CD4-positive, alpha-beta T cell treated with Interleukin-10 for 1 hour (primary cell): ENCODE measurements around the gene STEAP2.

Source experiments
- DNase-seq: peaks from one replicate; pipeline ENCODE4 v3.0.0-alpha.2; 2020

Gene STEAP2

DNA sequence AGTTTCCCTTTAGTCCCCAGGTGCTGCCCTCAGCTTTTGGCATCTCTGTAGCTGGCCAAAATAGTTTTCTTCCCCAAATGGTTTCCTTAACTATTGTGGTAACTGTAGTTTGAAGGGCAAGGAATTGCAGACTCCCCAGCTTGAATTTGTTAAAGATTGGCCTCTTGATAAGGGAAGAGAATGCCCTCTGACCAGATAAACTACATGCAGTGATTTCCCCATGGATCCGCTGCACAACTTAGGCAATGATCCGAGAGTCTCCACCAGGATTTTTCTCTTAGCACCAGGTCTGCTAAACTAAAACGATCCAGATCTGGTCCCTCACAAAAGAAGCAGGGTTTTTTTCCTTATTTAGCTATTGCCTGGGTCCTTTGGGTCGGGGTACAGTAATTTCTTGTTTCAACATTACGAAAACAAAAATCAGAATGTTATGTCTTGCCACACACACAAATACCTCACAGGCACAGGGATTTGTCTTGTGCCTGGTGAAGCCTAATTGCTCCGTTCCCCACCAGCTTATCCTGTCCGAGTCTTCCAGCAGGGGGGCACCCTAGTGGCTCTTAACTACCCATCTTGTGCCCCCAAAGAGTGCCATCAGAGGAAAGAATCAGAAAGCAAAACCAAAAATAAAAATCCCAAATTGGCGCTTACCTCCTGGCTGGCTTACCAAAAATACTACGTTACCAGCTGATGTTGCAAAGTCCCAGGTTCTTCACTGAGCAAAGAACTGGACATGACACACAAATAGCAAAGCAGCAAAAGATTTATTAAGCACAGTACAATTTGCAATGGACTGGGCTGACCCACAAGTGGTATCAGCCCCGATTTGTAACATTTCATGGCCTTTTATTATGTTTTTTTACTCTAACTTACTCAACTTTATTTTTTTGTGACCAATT lies 16.4 kb upstream of the STEAP2 start:
- no peak for DNase-seq

DNA sequence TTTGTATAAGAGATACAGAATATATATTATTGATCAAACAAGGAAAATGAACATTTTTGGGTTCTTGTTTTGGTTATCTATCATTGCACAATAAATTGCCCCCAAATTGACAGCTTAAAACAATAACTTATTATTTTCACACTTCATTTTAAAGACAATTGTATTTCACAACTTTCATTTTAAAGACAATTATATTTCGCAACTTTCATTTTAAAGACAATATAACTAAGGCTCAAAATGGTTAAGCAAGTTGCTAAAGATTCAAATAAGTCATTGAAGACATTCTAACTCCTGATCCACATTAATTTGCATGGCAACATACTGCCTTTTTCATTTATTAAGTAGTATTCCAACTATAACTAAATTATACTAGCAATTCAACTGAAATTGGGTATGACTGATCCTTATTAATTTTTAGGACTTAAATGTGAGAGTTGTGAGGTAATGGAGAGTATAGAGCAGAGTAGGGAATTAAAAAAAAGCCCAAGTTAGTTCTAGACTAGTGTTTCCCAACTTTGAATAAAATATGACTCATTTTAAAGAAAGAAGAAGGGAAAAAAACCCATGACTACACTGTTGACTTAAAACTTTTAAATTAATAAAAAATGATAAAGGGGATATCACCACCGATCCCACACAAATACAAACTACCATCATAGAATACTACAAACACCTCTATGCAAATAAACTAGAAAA lies 9.9 kb upstream of the STEAP2 start:
- no peak for DNase-seq

DNA sequence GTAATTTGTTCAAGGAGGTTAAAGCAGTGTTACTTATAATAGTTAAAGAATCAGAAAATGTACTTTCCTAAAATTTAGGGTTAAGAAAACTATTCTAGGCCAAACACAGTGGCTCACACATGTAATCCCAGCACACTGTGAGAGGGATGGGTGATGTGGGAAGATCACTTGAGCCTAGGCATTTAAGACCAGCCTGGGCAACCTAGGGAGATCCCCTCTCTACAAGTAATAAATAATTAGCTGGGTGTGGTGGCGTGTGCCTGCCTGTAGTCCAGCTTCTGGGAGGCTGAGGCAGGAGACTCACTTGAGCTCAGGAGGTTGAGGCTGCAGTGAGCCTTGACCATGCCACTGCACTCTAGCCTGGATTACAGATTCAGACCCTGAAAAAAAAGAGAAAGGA lies 3.6 kb upstream of the STEAP2 start:
- DNase-seq: no peak

DNA sequence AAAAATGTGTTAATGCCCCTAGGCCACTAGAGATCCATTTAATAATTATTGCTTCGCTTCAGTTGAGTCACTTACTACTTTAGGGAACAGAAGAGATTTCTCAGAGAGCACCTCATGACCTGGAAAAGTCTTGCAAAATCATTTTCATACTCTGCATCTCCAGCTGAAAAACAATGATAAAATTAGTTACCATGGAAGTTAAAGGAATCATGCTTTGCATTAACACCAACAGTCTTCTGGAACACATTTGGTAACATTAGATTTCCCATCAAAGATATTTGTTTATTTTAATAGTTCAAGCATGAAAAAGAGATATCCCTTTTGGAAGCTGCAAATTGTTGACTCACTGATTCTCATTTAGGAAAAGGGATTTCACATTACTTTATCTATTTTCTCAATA lies 1.8 kb upstream of the STEAP2 start:
- no peak for DNase-seq

DNA sequence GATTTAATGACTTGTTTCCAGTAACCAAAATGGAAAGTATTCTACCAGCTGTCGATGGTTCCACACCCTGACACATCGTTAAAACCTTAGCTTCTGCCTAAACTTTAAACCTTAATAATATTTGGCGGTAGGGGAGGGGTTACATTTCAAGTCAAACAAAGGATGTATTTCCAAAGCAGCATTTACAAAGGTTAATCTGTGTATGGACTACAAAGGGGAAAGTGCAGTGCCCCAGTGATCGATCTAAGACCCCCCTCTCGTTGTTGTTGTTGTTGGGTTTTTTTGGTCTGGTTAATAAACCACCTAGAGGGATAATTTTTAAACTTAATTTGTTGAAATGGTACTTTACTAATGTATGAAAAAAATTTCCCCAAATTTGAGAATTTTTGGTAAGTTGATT lies 1.1 kb upstream of the STEAP2 start:
- no peak for DNase-seq

DNA sequence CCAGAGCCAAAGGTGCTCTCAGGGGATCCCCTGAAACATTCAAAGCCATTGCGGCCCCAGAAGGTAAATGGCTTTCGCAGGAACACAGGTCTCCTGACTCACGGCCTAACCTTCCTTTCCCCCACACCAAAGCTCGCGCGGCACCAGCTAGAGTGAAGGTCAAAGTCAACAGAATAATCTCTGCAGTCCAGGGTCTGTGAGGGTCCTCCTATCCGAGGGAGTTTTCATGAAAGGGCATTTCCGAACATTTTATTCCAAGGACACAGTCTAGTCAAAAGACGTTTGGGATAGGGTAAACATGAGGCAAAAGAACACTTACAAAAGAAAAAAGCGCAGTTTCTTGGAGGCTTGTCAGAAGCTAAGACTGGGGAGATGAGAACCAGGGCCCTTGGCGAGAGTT lies 559 bp upstream of the STEAP2 start:
- no peak for DNase-seq

DNA sequence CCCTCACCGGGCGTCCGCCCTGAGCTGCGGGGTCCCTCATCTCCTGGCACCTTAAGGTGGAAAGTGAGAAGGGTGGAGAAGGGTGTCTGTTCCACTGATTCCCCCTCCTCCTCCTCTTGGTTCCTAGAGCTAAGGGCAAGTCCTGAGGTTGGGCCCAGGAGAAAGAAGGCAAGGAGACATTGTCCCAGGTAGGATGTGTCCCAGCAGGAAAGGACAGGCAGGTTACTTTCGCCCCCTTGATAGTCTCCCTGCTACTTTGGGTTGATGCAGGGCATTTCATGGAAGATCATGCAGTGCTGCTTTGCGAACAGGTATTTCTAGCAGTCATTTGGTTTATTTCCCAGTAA lies 582 bp downstream of the STEAP2 start:
- no peak for DNase-seq

DNA sequence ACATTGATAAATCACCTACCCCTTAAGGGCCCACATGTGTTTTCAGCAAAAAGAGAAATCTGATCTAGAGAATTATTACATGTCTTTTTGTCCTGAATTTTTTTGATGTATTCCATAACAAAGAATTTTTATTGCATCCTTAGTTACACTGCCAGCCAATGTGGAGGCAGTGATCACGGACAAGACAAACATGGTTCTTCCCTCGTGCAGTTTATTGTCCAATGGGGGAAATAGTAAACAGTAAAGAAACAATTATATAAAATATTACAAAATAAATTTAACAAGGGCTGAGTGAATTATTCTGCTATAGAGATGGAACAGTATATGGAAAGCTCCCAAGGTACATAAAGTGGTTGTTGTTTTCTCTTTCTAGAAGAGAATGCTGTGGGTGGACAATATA lies 2.0 kb downstream of the STEAP2 start:
- no peak for DNase-seq

DNA sequence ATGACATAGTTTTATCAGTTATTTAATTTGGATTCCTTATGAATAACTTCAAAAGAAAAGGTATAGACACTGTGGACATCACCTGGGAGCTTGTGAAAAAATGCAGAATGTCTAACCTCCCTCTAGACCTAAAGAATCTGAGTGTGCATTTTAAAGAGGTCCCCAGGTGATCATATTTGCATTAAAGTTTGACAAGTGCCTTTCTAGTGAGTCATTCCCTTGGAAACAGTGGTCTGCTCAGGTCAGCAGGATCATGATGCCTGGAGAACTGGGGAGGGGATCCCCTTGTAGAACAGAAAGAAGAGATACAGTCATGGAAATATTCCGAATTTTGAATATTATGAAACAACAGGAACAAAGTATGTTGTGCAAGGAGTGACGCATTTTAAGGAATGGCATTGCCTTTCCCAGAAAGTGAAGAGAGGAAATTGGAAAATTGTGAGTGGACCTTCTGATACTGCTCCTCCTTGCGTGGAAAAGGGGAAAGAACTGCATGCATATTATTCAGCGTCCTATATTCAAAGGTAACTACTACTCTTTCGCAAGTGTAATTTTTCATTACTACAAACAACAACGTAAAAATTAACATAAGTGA lies 4.6 kb downstream of the STEAP2 start:
- DNase-seq: no peak

DNA sequence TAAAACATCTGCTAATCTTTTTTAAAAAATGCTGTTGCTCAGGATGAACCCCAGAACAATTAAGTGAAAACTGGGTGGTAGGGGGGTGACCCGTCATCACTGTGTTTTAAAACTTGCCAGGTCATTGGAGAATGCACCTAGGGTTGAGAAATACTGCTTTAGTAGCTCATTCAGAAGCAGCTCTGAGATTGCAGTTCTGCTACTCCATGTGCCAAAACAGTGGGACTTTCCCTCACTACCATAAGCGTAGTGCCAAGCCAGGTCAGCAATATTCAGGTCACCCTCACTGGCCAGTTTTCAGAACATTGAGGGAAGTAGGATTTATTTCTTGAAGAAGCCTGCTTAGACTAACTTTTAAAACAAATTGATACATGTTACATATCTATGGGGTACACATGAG lies 5.2 kb downstream of the STEAP2 start:
- no peak for DNase-seq

DNA sequence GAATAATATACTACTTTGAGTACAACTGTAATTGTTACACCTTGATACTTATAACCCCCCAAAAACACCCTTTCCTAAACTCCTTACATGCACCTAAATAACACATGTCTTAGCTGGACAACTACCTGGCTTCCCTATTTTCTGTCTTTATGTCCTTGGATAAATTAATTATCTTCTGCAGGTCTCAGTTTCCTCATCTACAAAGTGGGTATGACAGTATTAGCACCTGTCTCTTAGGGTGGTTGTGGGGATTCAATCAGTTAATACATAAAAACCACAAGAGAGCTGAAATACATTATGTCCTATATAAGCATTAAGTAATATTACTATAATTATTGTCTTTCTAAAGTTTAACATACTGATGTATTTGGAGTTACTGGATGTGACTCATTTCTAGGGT lies 10.8 kb downstream of the STEAP2 start:
- no peak for DNase-seq

DNA sequence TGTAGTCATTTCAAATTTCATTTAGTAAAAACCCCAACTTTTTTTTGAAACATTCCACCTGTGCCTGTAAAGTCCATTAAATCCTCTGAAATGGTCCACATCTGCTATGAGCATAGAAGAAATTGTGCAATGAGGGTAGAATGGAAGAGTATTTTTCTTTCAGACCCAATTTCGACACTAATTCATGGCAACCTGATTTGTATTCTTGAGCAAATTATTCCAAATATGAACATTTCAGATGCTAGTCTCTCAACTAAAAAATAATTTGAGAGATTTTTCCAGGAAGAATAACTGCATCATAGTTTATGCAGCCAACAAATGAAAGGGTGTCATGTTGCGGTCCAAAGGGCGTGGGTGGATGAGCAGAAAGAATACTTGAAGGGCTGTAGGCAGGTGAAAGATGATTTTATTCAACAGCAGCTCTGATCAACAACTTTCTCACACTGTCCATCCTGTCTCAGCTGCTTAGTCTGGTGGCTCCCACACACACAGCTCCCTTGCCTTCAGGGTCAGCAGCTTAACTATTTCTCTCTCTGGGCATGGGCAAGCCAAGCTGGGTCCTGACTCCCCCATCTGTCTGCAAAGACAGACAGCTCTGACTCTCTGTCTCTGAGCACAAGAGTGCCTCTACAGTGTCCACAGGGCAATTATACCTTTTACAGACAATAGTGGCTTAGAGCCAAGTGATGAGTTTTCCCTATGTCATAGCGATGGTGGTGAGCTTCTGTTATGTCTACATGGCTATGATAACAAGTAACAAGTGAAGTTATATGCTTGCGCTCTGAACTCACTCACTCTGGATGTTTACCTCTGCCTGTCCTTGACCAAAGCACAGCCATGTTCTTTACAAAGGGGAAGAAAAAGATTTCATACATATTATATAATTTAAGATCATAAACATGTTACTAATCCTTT lies 11.5 kb downstream of the STEAP2 start:
- DNase-seq: no peak

DNA sequence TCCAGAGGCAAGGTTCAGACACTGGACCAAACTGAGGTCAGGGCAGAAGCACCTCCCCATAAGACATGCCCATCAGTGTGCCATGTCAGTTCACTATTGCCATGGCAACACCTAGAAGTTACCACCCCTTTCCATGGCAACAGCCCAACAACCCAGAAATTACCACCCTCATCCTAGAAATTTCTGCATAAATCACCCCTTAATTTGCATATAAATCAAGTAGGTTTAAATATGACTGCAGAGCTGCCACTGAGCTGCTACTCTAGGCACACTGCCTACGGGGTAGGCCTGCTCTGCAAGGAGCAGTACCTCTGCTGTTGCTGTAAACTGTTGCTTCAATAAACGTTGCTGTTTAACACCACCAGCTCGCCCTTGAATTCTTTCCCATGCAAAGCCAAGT lies 12.7 kb downstream of the STEAP2 start:
- no peak for DNase-seq

DNA sequence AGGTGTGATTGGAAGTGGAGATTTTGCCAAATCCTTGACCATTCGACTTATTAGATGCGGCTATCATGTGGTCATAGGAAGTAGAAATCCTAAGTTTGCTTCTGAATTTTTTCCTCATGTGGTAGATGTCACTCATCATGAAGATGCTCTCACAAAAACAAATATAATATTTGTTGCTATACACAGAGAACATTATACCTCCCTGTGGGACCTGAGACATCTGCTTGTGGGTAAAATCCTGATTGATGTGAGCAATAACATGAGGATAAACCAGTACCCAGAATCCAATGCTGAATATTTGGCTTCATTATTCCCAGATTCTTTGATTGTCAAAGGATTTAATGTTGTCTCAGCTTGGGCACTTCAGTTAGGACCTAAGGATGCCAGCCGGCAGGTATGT lies 13.6 kb downstream of the STEAP2 start:
- DNase-seq: no peak

DNA sequence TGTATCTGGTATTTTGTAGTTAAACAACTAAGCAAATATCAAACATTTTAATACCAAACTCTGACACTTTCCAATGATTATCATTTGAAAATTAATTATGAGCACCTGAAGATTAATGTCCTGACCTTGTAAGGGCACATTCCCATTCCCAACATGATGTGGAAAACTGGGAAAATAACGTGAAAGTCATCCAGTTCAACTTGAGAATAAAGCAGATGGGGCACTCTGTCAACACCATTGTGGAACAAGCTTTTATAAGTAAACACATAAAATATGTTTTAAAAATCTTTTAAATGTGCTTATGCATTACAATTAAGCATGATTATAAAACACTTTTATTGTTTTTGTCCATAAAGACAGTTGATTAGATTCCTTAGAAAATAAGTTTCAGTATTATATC lies 14.1 kb downstream of the STEAP2 start:
- DNase-seq: no peak

DNA sequence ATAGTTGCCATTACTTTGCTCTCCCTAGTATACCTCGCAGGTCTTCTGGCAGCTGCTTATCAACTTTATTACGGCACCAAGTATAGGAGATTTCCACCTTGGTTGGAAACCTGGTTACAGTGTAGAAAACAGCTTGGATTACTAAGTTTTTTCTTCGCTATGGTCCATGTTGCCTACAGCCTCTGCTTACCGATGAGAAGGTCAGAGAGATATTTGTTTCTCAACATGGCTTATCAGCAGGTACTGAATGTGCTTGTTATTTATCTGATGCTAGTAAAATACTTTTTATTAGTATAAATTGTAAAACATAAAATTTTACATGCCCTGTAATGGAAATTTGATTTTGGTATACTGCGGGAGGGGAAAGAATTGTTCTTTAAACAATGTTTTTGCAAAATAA lies 15.7 kb downstream of the STEAP2 start:
- DNase-seq: no peak

DNA sequence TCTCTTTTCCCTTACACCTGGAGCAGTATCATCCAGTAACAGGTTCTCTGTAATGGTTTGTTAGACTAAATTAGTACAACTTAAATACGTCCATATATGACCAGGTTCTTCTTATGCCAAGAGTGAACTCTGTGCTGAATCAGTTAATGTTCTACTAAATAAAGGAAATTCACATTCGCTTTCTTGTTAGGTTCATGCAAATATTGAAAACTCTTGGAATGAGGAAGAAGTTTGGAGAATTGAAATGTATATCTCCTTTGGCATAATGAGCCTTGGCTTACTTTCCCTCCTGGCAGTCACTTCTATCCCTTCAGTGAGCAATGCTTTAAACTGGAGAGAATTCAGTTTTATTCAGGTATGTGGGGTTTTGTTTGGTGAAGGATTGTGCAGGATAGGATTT lies 18.1 kb downstream of the STEAP2 start:
- DNase-seq: no peak

DNA sequence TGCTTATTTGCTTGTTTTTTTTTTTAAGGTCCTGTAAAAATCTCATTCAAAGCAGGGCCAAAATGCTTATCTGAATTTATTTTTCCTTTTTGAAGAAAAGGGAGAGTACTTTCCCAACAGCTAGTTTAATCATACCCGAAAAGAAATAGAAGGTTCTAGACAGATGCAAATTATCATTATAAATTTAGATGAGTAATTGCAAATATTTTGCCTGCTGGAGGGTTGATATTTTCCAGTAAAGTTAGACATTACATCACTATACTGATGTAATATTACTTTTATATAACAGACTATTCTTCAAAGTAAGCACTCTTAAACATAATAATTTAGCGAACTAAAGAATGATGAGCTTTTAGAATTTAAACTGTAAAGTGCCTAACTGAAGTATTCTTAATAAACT lies 19.3 kb downstream of the STEAP2 start:
- no peak for DNase-seq

DNA sequence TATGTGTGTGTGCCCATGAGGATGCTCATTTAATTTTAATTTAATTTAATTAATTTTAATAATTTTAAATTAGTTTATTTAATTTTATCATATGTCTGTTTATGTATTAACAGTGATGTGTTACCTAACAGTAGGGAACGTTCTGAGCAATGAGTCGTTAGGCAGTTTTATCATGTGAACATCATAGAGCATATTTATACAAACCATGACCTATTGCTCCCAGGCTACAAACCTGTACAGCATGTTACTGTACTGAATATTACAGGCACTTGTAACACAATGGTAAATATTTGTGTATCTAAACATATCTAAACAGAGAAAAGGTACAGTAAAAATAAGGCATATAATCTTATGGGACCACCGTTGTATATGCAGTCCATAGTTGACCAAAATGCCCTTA lies 19.8 kb downstream of the STEAP2 start:
- DNase-seq: no peak

DNA sequence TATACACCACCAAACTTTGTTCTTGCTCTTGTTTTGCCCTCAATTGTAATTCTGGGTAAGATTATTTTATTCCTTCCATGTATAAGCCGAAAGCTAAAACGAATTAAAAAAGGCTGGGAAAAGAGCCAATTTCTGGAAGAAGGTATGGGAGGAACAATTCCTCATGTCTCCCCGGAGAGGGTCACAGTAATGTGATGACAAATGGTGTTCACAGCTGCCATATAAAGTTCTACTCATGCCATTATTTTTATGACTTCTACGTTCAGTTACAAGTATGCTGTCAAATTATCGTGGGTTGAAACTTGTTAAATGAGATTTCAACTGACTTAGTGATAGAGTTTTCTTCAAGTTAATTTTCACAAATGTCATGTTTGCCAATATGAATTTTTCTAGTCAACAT lies 20.9 kb downstream of the STEAP2 start:
- no peak for DNase-seq

DNA sequence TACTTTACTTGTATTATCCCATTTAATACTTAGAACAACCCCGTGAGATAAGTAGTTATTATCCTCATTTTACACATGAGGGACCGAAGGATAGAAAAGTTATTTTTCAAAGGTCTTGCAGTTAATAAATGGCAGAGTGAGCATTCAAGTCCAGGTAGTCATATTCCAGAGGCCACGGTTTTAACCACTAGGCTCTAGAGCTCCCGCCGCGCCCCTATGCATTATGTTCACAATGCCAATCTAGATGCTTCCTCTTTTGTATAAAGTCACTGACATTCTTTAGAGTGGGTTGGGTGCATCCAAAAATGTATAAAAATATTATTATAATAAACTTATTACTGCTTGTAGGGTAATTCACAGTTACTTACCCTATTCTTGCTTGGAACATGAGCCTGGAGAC lies 22.0 kb downstream of the STEAP2 start:
- DNase-seq: no peak

DNA sequence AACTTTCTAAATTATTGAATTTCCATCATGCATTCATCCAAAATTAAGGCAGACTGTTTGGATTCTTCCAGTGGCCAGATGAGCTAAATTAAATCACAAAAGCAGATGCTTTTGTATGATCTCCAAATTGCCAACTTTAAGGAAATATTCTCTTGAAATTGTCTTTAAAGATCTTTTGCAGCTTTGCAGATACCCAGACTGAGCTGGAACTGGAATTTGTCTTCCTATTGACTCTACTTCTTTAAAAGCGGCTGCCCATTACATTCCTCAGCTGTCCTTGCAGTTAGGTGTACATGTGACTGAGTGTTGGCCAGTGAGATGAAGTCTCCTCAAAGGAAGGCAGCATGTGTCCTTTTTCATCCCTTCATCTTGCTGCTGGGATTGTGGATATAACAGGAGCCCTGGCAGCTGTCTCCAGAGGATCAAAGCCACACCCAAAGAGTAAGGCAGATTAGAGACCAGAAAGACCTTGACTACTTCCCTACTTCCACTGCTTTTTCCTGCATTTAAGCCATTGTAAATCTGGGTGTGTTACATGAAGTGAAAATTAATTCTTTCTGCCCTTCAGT lies 25.3 kb downstream of the STEAP2 start:
- DNase-seq: no peak

DNA sequence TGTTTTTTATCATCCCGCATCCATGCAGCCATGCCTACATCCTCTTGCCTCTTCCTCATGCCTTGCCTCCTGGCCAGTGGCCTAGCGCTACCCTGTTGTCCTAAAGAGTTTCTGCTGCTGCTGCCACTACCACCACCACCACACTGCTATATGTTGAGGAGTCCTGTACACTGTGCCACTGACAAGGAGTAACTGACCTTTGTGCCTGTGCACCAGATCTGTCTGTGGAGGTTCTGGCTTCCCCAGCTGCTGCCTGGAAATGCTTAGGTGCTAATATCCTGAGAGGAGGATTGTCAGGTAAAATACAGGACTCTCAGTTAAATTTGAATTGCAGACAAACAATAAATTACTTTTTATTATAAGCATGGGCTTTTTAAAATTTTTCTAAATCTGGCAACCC lies 26.5 kb downstream of the STEAP2 start:
- DNase-seq: no peak
